Measurements from ENCODE around the gene BTN1A1. TPM values are rescaled to one million over a fixed set of nuclear protein-coding genes. Genes with fewer than 3 reads are reported as not detected.

BTN1A1 gene
- total and polyA plus RNA-seq, 10 of the 15 experiments (the other 5 are each of a cell fraction or from before 2014, with no cell fraction given): 0.05 to 2.2 (median 0.87) TPM

DNA sequence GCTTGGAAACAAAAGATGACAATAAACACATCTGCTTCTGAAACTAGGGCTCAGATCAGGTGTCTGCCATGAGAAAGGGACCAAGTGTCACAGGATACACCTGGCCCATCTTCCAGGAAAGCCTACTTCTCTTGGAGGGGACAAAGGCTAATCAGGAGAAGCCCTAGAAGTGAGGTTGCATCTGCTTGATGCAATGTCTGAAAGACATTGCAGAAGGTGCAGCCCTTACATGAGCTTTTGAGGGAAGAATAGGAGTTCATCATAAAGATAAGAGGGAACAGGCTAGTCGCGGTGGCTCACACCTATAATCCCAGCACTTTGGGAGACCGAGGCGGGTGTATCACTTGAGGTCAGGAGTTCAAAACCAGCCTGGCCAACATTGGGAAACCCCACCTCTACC is 2.5 kb upstream of the BTN1A1 start (continued):
- no peak for TF ChIP-seq E4F1 (IDR thresholded peaks at IDR 0.05; ENCODE audit: borderline replicate concordance, partially characterized antibody)
- TF ChIP-seq CUX1 (IDR thresholded peaks at IDR 0.05; ENCODE audit: insufficient replicate concordance, low read depth, low read length): no peak
- TF ChIP-seq ESRRA (IDR thresholded peaks at IDR 0.05; ENCODE audit: low read length): no peak
- no peak for TF ChIP-seq HDAC2 (IDR thresholded peaks at IDR 0.05)
- no peak for TF ChIP-seq YBX1 (IDR thresholded peaks at IDR 0.05)
- no peak for TF ChIP-seq RELB (IDR thresholded peaks at IDR 0.05; ENCODE audit: low read depth)
- TF ChIP-seq SIN3A (IDR thresholded peaks at IDR 0.05; ENCODE audit: low read depth, low read length): no peak

Measured in GM12878 (cell line).